HEK293 (cell line): ENCODE results near the gene UCP2.
A peak's percentile ranks its signal among the peaks of the same experiment; 100 is the strongest.

Source experiments
- CTCF ChIA-PET: fragments of 350-600 bp; formaldehyde crosslinking; extraction: SDS; loops from one replicate; lab custom pipeline; 2021; ENCODE audit warnings: antibody characterized with exemption; lab: Yijun Ruan, JAX
- POLR2A ChIA-PET: fragments of 300-600 bp; formaldehyde crosslinking; extraction: SDS; loops from one replicate; lab custom pipeline; 2020; ENCODE audit warnings: antibody characterized with exemption, inconsistent platforms; lab: Yijun Ruan, JAX
- H3K27ac ChIP-seq: fragments of 200-500 bp; sonication (Bioruptor generic); 2 replicates; pipeline ENCODE4 v1.5.1; 2014; ENCODE audit warnings: low read depth, low read length, control low read depth, inconsistent platforms; ENCODE audit errors: extremely low read depth
- H3K36me3 ChIP-seq, 2 experiments: fragments of 200-500 bp in 1 of 2; sonication (Bioruptor generic) in 1 of 2; 1 replicate in 1 of 2; 2 replicates in 1 of 2; pipeline ENCODE4 v1.5.1; 2014 to 2017; ENCODE audit warnings: inconsistent platforms in 2 of 2, low read length in 2 of 2; ENCODE audit not compliant: control insufficient read depth in 2 of 2, insufficient read depth in 1 of 2
- H3K4me1 ChIP-seq: fragments of 200-500 bp; sonication (Bioruptor generic); 2 replicates; pipeline ENCODE4 v1.5.1; 2014; ENCODE audit warnings: mild to moderate bottlenecking, low read length, inconsistent platforms; ENCODE audit not compliant: control insufficient read depth, insufficient read depth
- H3K4me3 ChIP-seq: 2 replicates; pipeline ENCODE4 v1.5.1; 2011; ENCODE audit warnings: low read depth, mild to moderate bottlenecking, control low read depth, low read length, moderate library complexity
- H3K9me3 ChIP-seq: fragments of 200-500 bp; sonication (Bioruptor generic); 2 replicates; pipeline ENCODE4 v1.5.1; 2014; ENCODE audit warnings: low read depth, low read length, inconsistent platforms; ENCODE audit not compliant: control insufficient read depth, insufficient read depth
- GLI2 ChIP-seq: fragments of 450-650 bp; formaldehyde crosslinking; IDR thresholded peaks from 2 replicates; pipeline ENCODE4; 2017; ENCODE audit warnings: missing biosample characterization, missing genetic modification characterization, low read depth, borderline replicate concordance
- GLIS2 ChIP-seq: fragments of 450-650 bp; formaldehyde crosslinking; IDR thresholded peaks from 2 replicates; pipeline ENCODE4 v1.5.1; 2016; ENCODE audit warnings: missing biosample characterization, missing genetic modification characterization
- KLF16 ChIP-seq: fragments of 450-650 bp; formaldehyde crosslinking; IDR thresholded peaks from 2 replicates; pipeline ENCODE4 v1.5.1; 2017; ENCODE audit warnings: missing biosample characterization, missing genetic modification characterization
- MZF1 ChIP-seq: fragments of 450-650 bp; formaldehyde crosslinking; IDR thresholded peaks from 2 replicates; pipeline ENCODE4 v1.5.1; 2017; ENCODE audit warnings: missing biosample characterization, missing genetic modification characterization, borderline replicate concordance
- TRIM28 ChIP-seq: IDR thresholded peaks from 2 replicates; pipeline ENCODE4 v1.6.1; 2011; ENCODE audit warnings: low read length, control low read depth, borderline replicate concordance
- ZBTB21 ChIP-seq: fragments of 450-650 bp; formaldehyde crosslinking; IDR thresholded peaks from 2 replicates; pipeline ENCODE4 v1.5.1; 2017; ENCODE audit warnings: missing biosample characterization, missing genetic modification characterization
- ZIC2 ChIP-seq: fragments of 450-650 bp; formaldehyde crosslinking; IDR thresholded peaks from 2 replicates; pipeline ENCODE4 v1.5.1; 2016; ENCODE audit warnings: missing biosample characterization, missing genetic modification characterization
- ZNF114 ChIP-seq: fragments of 450-650 bp; formaldehyde crosslinking; IDR thresholded peaks from 2 replicates; pipeline ENCODE4 v1.5.0; 2017; ENCODE audit warnings: missing biosample characterization, missing genetic modification characterization
- ZNF132 ChIP-seq: fragments of 450-650 bp; formaldehyde crosslinking; IDR thresholded peaks from 2 replicates; pipeline ENCODE4 v1.5.1; 2017; ENCODE audit warnings: missing biosample characterization, missing genetic modification characterization, borderline replicate concordance
- ZNF169 ChIP-seq: fragments of 450-650 bp; formaldehyde crosslinking; IDR thresholded peaks from 2 replicates; pipeline ENCODE4 v1.5.1; 2016; ENCODE audit warnings: missing biosample characterization, missing genetic modification characterization
- ZNF174 ChIP-seq: fragments of 450-650 bp; formaldehyde crosslinking; IDR thresholded peaks from 2 replicates; pipeline ENCODE4 v1.5.0; 2017; ENCODE audit warnings: missing biosample characterization, mild to moderate bottlenecking, missing genetic modification characterization
- ZNF175 ChIP-seq: fragments of 450-650 bp; formaldehyde crosslinking; IDR thresholded peaks from 2 replicates; pipeline ENCODE4 v1.5.1; 2016; ENCODE audit warnings: missing biosample characterization, missing genetic modification characterization
- ZNF221 ChIP-seq: fragments of 450-650 bp; formaldehyde crosslinking; IDR thresholded peaks from 2 replicates; pipeline ENCODE4 v1.5.1; 2017; ENCODE audit warnings: missing biosample characterization, missing genetic modification characterization, borderline replicate concordance
- ZNF354C ChIP-seq: fragments of 450-650 bp; formaldehyde crosslinking; IDR thresholded peaks from 2 replicates; pipeline ENCODE4 v1.5.1; 2016; ENCODE audit warnings: missing biosample characterization, missing genetic modification characterization, low read depth, borderline replicate concordance
- ZNF416 ChIP-seq: fragments of 450-650 bp; formaldehyde crosslinking; IDR thresholded peaks from 2 replicates; pipeline ENCODE4 v1.5.1; 2016; ENCODE audit warnings: missing biosample characterization, missing genetic modification characterization
- ZNF423 ChIP-seq: fragments of 450-650 bp; formaldehyde crosslinking; IDR thresholded peaks from 2 replicates; pipeline ENCODE4 v1.5.1; 2016; ENCODE audit warnings: missing biosample characterization, missing genetic modification characterization
- ZNF514 ChIP-seq: fragments of 450-650 bp; formaldehyde crosslinking; IDR thresholded peaks from 2 replicates; pipeline ENCODE4 v1.5.1; 2016; ENCODE audit warnings: missing biosample characterization, missing genetic modification characterization
- ZNF571 ChIP-seq: fragments of 450-650 bp; formaldehyde crosslinking; IDR thresholded peaks from 2 replicates; pipeline ENCODE4 v1.5.0; 2017; ENCODE audit warnings: missing biosample characterization, missing genetic modification characterization
- ZNF701 ChIP-seq: fragments of 450-650 bp; formaldehyde crosslinking; IDR thresholded peaks from 2 replicates; pipeline ENCODE4 v1.5.1; 2016; ENCODE audit warnings: missing biosample characterization, missing genetic modification characterization
- ZNF777 ChIP-seq: fragments of 450-650 bp; formaldehyde crosslinking; IDR thresholded peaks from 2 replicates; pipeline ENCODE4 v1.5.1; 2017; ENCODE audit warnings: missing biosample characterization, missing genetic modification characterization, borderline replicate concordance
- ZNF791 ChIP-seq: fragments of 450-650 bp; formaldehyde crosslinking; IDR thresholded peaks from 2 replicates; pipeline ENCODE4 v1.5.1; 2016; ENCODE audit warnings: missing biosample characterization, missing genetic modification characterization
- ZNF843 ChIP-seq: fragments of 450-650 bp; formaldehyde crosslinking; IDR thresholded peaks from 2 replicates; pipeline ENCODE4 v1.5.1; 2016; ENCODE audit warnings: missing biosample characterization, missing genetic modification characterization
- ZSCAN16 ChIP-seq: fragments of 450-650 bp; formaldehyde crosslinking; IDR thresholded peaks from 2 replicates; pipeline ENCODE4 v1.5.1; 2016; ENCODE audit warnings: missing biosample characterization, missing genetic modification characterization
- TF ChIP-seq, protein P1 (sequence below): fragments of 450-650 bp; formaldehyde crosslinking; IDR thresholded peaks from 2 replicates; pipeline ENCODE4 v1.5.1; 2016; ENCODE audit warnings: missing biosample characterization, missing genetic modification characterization
- TF ChIP-seq, protein P2 (sequence below): fragments of 450-650 bp; formaldehyde crosslinking; IDR thresholded peaks from 2 replicates; pipeline ENCODE4; 2016; ENCODE audit warnings: missing biosample characterization, missing genetic modification characterization
- TF ChIP-seq, protein P3 (sequence below): fragments of 450-650 bp; formaldehyde crosslinking; optimal IDR thresholded peaks from 2 replicates; pipeline ENCODE3; 2016; ENCODE audit warnings: missing biosample characterization, mild to moderate bottlenecking, missing genetic modification characterization
- TF ChIP-seq, protein P4 (sequence below): fragments of 450-650 bp; formaldehyde crosslinking; IDR thresholded peaks from 2 replicates; pipeline ENCODE4 v1.5.1; 2016; ENCODE audit warnings: missing biosample characterization, missing genetic modification characterization, low read depth

Gene UCP2

DNA sequence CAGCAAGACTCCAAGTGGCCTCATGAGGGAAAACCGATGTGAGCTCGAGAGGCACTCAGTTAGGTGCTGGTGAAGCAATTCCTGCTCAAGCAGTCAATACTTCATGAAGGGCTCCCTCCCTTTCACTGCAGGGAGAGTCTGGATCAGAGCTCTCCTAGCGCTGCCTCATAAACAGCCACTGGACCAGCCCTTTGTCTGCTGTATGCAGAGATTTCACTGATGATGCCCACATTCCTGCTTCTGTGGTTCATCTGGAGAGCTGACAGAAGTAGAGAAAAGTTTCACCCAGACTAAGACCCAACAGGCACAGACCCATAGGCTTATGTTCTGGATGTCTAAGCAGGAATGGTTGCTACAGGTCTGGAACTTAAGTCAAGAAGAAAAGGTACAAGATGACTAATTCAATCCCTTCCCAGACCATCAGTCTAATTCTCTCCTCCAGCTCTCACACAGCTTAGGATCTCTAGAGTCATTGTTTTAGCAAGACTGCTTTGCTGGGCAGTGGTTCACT lies 4.0 kb downstream of the UCP2 start:
- no peak overlapping the region for H3K27ac ChIP-seq
- H3K9me3 ChIP-seq = no peaks in the 10 kb centered on the region
- H3K4me3 ChIP-seq = no peak overlapping the region
- no peak for TF ChIP-seq ZNF701
- no peak for TF ChIP-seq ZNF114 (tag by site-specific recombination)
- peaks cover 3% of the 10 kb centered on the region; the same call in 1 of the 2 replicates for H3K4me1 ChIP-seq
- ChIA-PET POLR2A (no interaction called here), CTCF (interaction anchor here (3.5 kb wide), 1 partner anchor 15 kb away, joined by 9 read pairs; no protein-coding TSS in a partner anchor)
- peaks cover 0 to 77% of the 10 kb centered on the region in 2 experiments; a peak in 1 of 3 replicates for H3K36me3 ChIP-seq

DNA sequence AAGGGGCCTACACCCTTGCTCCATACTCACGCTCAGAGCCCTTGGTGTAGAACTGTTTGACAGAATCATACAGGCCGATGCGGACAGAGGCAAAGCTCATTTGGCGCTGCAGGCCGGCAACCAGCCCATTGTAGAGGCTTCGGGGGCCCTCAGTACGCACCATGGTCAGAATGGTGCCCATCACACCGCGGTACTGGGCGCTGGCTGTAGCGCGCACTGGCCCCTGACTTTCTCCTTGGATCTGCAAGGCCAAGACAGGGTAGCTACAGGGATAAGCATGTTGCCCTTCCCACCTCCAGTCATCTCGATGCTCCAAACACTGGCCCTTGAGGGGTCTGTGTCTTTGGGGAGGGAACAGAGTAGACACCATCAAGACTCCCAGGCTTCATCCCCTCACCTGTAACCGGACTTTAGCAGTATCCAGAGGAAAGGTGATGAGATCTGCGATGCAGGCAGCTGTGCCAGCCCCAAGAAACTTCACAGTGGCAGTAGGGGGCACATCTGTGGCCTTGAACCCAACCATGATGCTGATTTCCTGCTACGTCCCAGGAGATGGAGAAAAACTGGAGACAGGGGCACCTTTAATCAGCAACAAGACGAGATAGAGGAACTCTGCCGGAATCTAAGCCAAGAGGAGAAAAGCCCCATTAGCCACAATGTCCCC lies 4.7 kb downstream of the UCP2 start:
- Histone ChIP-seq H3K27ac (no peak overlapping the region), H3K36me3 (peaks cover 0 to 77% of the 10 kb centered on the region in 2 experiments; a peak in 1 of 3 replicates), H3K4me1 (peaks cover 3% of the 10 kb centered on the region; the same call in 1 of the 2 replicates), H3K4me3 (no peak overlapping the region), H3K9me3 (no peaks in the 10 kb centered on the region)
- TF ChIP-seq ZNF843 (no peak), ZSCAN16 (no peak), KLF16 (tag by site-specific recombination) (no peak), ZNF174 (tag by site-specific recombination) (no peak), ZNF169 (no peak), ZNF132 (tag by site-specific recombination) (no peak), ZNF221 (tag by site-specific recombination) (no peak), ZNF354C (tag by site-specific recombination) (no peak), ZNF514 (tag by site-specific recombination) (no peak), TRIM28 (no peak), ZNF416 (no peak), ZBTB21 (tag by site-specific recombination) (no peak), ZIC2 (no peak)
- TF ChIP-seq, protein P1, sequence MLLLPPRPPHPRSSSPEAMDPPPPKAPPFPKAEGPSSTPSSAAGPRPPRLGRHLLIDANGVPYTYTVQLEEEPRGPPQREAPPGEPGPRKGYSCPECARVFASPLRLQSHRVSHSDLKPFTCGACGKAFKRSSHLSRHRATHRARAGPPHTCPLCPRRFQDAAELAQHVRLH = no peak
- TF ChIP-seq, protein P2, sequence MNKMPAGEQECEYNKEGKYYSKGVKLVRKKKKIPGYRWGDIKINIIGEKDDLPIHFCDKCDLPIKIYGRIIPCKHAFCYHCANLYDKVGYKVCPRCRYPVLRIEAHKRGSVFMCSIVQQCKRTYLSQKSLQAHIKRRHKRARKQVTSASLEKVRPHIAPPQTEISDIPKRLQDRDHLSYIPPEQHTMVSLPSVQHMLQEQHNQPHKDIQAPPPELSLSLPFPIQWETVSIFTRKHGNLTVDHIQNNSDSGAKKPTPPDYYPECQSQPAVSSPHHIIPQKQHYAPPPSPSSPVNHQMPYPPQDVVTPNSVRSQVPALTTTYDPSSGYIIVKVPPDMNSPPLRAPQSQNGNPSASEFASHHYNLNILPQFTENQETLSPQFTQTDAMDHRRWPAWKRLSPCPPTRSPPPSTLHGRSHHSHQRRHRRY = no peak
- TF ChIP-seq, protein P3, sequence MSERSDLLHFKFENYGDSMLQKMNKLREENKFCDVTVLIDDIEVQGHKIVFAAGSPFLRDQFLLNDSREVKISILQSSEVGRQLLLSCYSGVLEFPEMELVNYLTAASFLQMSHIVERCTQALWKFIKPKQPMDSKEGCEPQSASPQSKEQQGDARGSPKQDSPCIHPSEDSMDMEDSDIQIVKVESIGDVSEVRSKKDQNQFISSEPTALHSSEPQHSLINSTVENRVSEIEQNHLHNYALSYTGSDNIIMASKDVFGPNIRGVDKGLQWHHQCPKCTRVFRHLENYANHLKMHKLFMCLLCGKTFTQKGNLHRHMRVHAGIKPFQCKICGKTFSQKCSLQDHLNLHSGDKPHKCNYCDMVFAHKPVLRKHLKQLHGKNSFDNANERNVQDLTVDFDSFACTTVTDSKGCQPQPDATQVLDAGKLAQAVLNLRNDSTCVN = no peak
- ChIA-PET POLR2A (no interaction called here), CTCF (no interaction called here)

DNA sequence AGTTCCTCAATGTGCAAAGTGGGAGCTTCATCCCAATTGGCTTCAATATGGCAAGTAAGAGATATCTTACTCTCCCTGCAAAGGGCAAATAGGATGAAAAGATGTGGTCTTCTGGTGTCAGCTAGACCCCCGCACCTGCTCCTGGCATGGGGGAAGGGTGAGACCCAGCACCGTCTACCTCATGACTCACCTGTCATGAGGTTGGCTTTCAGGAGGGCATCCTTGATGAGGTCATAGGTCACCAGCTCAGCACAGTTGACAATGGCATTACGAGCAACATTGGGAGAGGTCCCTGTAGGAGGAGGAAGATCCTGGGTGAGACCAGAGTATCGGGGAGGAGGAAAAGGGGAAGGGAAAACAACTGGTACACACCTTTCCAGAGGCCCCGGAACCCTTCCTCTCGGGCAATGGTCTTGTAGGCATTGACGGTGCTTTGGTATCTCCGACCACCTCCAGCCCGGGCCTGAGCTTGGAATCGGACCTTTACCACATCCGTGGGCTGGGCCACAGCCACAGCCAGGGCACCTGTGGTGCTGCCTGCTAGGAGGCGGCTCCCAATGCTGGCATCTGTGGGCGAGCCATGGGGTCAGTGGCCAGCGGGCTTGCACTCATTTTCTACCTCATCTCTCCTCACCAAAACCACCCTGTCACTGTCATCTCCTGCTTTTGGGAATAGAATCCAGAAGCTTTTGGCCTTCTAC lies 6.0 kb downstream of the UCP2 start:
- TF ChIP-seq, protein P4, sequence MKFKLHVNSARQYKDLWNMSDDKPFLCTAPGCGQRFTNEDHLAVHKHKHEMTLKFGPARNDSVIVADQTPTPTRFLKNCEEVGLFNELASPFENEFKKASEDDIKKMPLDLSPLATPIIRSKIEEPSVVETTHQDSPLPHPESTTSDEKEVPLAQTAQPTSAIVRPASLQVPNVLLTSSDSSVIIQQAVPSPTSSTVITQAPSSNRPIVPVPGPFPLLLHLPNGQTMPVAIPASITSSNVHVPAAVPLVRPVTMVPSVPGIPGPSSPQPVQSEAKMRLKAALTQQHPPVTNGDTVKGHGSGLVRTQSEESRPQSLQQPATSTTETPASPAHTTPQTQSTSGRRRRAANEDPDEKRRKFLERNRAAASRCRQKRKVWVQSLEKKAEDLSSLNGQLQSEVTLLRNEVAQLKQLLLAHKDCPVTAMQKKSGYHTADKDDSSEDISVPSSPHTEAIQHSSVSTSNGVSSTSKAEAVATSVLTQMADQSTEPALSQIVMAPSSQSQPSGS (tag by site-specific recombination) = peak; percentile 27; the same call in 1 of the 2 replicates
- TF ChIP-seq MZF1 (tag by site-specific recombination) (no peak), ZNF791 (tag by site-specific recombination) (no peak), ZNF423 (no peak), GLI2 (tag by site-specific recombination) (no peak), ZNF571 (no peak), ZNF777 (no peak), GLIS2 (tag by site-specific recombination) (no peak), ZNF175 (tag by site-specific recombination) (no peak)
- Histone ChIP-seq H3K9me3 (no peaks in the 10 kb centered on the region), H3K4me3 (no peak overlapping the region), H3K36me3 (peaks cover 0 to 77% of the 10 kb centered on the region in 2 experiments; a peak in 1 of 3 replicates), H3K4me1 (no peaks in the 10 kb centered on the region), H3K27ac (no peak overlapping the region)
- ChIA-PET CTCF (interaction anchor here (1.1 kb wide), 1 partner anchor 13 kb away, joined by 3 read pairs; no protein-coding TSS in a partner anchor), POLR2A (no interaction called here)
